IMR-90 (cell line): ENCODE measurements around the gene PPM1K. TPM values are rescaled to one million over a fixed set of nuclear protein-coding genes. Genes with fewer than 3 reads are reported as not detected.

Source experiments
- ATAC-seq: fragments of 200-7000 bp; cut with Tn5 transposase; 2 replicates; pipeline ENCODE4 v1.9.1; 2020; ENCODE audit warnings: low read depth, mild to moderate bottlenecking, moderate library complexity
- BruUV-seq: library from RNA; stranded (reverse); fragments of 400-500 nt; replicated peaks from 2 replicates; lab custom pipeline; 2021; lab: Mats Ljungman, UMichigan
- CTCF ChIA-PET: fragments of 300-600 bp; formaldehyde crosslinking; extraction: SDS; loops from one replicate; lab custom pipeline; 2021; ENCODE audit warnings: antibody characterized with exemption; lab: Yijun Ruan, JAX
- POLR2A ChIA-PET: fragments of 300-600 bp; sonication (Branson Sonifier 250); formaldehyde crosslinking; loops from one replicate; lab custom pipeline; 2022; ENCODE audit warnings: antibody characterized with exemption; ENCODE audit not compliant: unreplicated experiment; lab: Charles Lee
- DNase-seq: peaks from one replicate; pipeline ENCODE4 v3.0.0; 2013
- H2AFZ ChIP-seq: replicated peaks from 2 replicates; pipeline ENCODE3; 2013; ENCODE audit warnings: low read length, mild to moderate bottlenecking; ENCODE audit not compliant: poor library complexity
- H2AK5ac ChIP-seq: 2 replicates; pipeline ENCODE4 v1.6.1; 2013; ENCODE audit warnings: low read depth, low read length, inconsistent platforms
- H2AK9ac ChIP-seq: replicated peaks from 2 replicates; pipeline ENCODE3; 2013; ENCODE audit warnings: mild to moderate bottlenecking, low read depth, low read length, moderate library complexity; ENCODE audit not compliant: poor library complexity
- H2BK120ac ChIP-seq: 2 replicates; pipeline ENCODE4 v1.6.1; 2013; ENCODE audit warnings: low read depth, low read length, inconsistent platforms
- H2BK15ac ChIP-seq: 3 replicates; pipeline ENCODE4 v1.6.1; 2013; ENCODE audit warnings: low read depth, low read length, inconsistent platforms
- H2BK20ac ChIP-seq: 2 replicates; pipeline ENCODE4 v1.6.1; 2013; ENCODE audit warnings: low read depth, mild to moderate bottlenecking, inconsistent platforms, low read length, moderate library complexity
- H2BK5ac ChIP-seq: 2 replicates; pipeline ENCODE4 v1.6.1; 2013; ENCODE audit warnings: mild to moderate bottlenecking, low read depth, low read length, inconsistent platforms; ENCODE audit not compliant: poor library complexity, severe bottlenecking
- H3K14ac ChIP-seq: replicated peaks from 2 replicates; pipeline ENCODE4 v1.6.1; 2013; ENCODE audit warnings: low read depth, low read length, inconsistent platforms
- H3K18ac ChIP-seq: 2 replicates; pipeline ENCODE4 v1.6.1; 2013; ENCODE audit warnings: low read depth, low read length, control low read depth
- H3K23ac ChIP-seq: 2 replicates; pipeline ENCODE4 v1.6.1; 2013; ENCODE audit warnings: low read depth, low read length, inconsistent platforms
- H3K27ac ChIP-seq: 2 replicates; pipeline ENCODE4 v1.5.1; 2013; ENCODE audit warnings: mild to moderate bottlenecking, control low read depth, low read length; ENCODE audit not compliant: insufficient read depth
- H3K27me3 ChIP-seq: 2 replicates; pipeline ENCODE4 v1.6.1; 2013; ENCODE audit warnings: low read length; ENCODE audit not compliant: control insufficient read depth, insufficient read depth
- H3K36me3 ChIP-seq: 2 replicates; pipeline ENCODE4 v1.6.1; 2013; ENCODE audit warnings: low read length, mixed read lengths; ENCODE audit not compliant: control insufficient read depth, insufficient read depth
- H3K4ac ChIP-seq: 2 replicates; pipeline ENCODE4 v1.6.1; 2013; ENCODE audit warnings: low read depth, low read length, inconsistent platforms
- H3K4me1 ChIP-seq: 2 replicates; pipeline ENCODE4 v1.6.1; 2013; ENCODE audit warnings: low read length, mixed read lengths; ENCODE audit not compliant: control insufficient read depth, insufficient read depth
- H3K4me2 ChIP-seq: 2 replicates; pipeline ENCODE4 v1.6.1; 2013; ENCODE audit warnings: low read depth, mild to moderate bottlenecking, control low read depth, low read length, moderate library complexity
- H3K4me3 ChIP-seq: 2 replicates; pipeline ENCODE4 v1.5.1; 2013; ENCODE audit warnings: low read depth, mild to moderate bottlenecking, control low read depth, low read length, moderate library complexity; ENCODE audit not compliant: insufficient read depth
- H3K56ac ChIP-seq: 2 replicates; pipeline ENCODE4 v1.6.1; 2013; ENCODE audit warnings: low read length, inconsistent platforms; ENCODE audit not compliant: insufficient read depth; ENCODE audit errors: extremely low read depth
- H3K79me1 ChIP-seq, 2 experiments: 2 replicates each; pipeline ENCODE4 v1.6.1; 2013; ENCODE audit warnings: low read length in 2 of 2, inconsistent platforms in 1 of 2, low read depth in 1 of 2
- H3K9ac ChIP-seq: 2 replicates; pipeline ENCODE4 v1.6.1; 2013; ENCODE audit warnings: low read depth, low read length, control low read depth
- H3K9me1 ChIP-seq: 2 replicates; pipeline ENCODE4 v1.6.1; 2013; ENCODE audit warnings: low read length, inconsistent platforms; ENCODE audit not compliant: insufficient read depth
- H3K9me3 ChIP-seq: 2 replicates; pipeline ENCODE4 v1.6.1; 2013; ENCODE audit warnings: low read length; ENCODE audit not compliant: control insufficient read depth, insufficient read depth
- H4K20me1 ChIP-seq: 2 replicates; pipeline ENCODE4 v1.6.1; 2013; ENCODE audit warnings: low read length, inconsistent platforms; ENCODE audit not compliant: insufficient read depth
- H4K5ac ChIP-seq: 2 replicates; pipeline ENCODE4 v1.6.1; 2013; ENCODE audit warnings: mild to moderate bottlenecking, low read depth, low read length, control low read depth
- H4K8ac ChIP-seq, 2 experiments: 2 replicates each; pipeline ENCODE4 v1.6.1; 2013; ENCODE audit warnings: low read depth in 2 of 2, low read length in 2 of 2, control low read depth in 1 of 2, inconsistent platforms in 1 of 2
- H4K91ac ChIP-seq: 2 replicates; pipeline ENCODE4 v1.6.1; 2013; ENCODE audit warnings: low read depth, low read length, inconsistent platforms; ENCODE audit not compliant: insufficient read depth
- CEBPB ChIP-seq: IDR thresholded peaks from 2 replicates; pipeline ENCODE4 v1.6.1; 2012; ENCODE audit warnings: low read depth, low read length, improper control_type of control experiment
- CTCF ChIP-seq: conservative IDR thresholded peaks from 2 replicates; pipeline ENCODE4 v1.5.1; 2012; ENCODE audit warnings: mild to moderate bottlenecking, low read depth, low read length, improper control_type of control experiment
- ELK1 ChIP-seq: fragments of 150-350 bp; IDR thresholded peaks from 2 replicates; pipeline ENCODE4 v1.6.1; 2016; ENCODE audit warnings: low read depth, mild to moderate bottlenecking, low read length, moderate library complexity, borderline replicate concordance
- FOS ChIP-seq: fragments of 150-350 bp; IDR thresholded peaks from 2 replicates; pipeline ENCODE4 v1.6.1; 2016; ENCODE audit warnings: low read depth, low read length
- MAZ ChIP-seq: IDR thresholded peaks from 2 replicates; pipeline ENCODE4 v1.6.1; 2012; ENCODE audit warnings: low read depth, mild to moderate bottlenecking, low read length, improper control_type of control experiment, moderate library complexity, borderline replicate concordance
- POLR2A ChIP-seq: IDR thresholded peaks from 2 replicates; pipeline ENCODE4 v1.6.1; 2012; ENCODE audit warnings: mild to moderate bottlenecking, low read depth, low read length
- RAD21 ChIP-seq: IDR thresholded peaks from 2 replicates; pipeline ENCODE4 v1.6.1; 2012; ENCODE audit warnings: low read length, improper control_type of control experiment
- RCOR1 ChIP-seq: IDR thresholded peaks from 2 replicates; pipeline ENCODE4 v1.6.1; 2012; ENCODE audit warnings: mild to moderate bottlenecking, low read length, improper control_type of control experiment; ENCODE audit not compliant: insufficient replicate concordance
- RFX5 ChIP-seq: IDR thresholded peaks from 2 replicates; pipeline ENCODE4 v1.8.0; 2012; ENCODE audit warnings: low read depth, mild to moderate bottlenecking, low read length, moderate library complexity
- SMC3 ChIP-seq: fragments of 150-350 bp; IDR thresholded peaks from 2 replicates; pipeline ENCODE4 v1.6.1; 2016; ENCODE audit warnings: low read depth, mild to moderate bottlenecking, antibody characterized with exemption, low read length, moderate library complexity
- USF2 ChIP-seq: fragments of 150-350 bp; IDR thresholded peaks from 2 replicates; pipeline ENCODE4 v1.6.1; 2017; ENCODE audit warnings: mild to moderate bottlenecking, antibody characterized with exemption, low read length, low read depth
- WGBS, 2 experiments: methylation state at CpG; one replicate each; pipeline versions ENCODE4 v1.1.5 to v1.1.7; 2013; ENCODE audit warnings: missing lambda C conversion rate in 2 of 2; ENCODE audit not compliant: insufficient read length in 1 of 2; ENCODE audit errors: extremely low coverage in 2 of 2; 5-methylcytosine and 5-hydroxymethylcytosine counted together
- dilution Hi-C: fragments of 300-500 bp; cut with HindIII; formaldehyde crosslinking; loops from one replicate; pipeline ENCODE4 v1.14.3; 2018; ENCODE audit warnings: low sequenced_read_pairs; ENCODE audit not compliant: unreplicated experiment
- in situ Hi-C: fragments of 300-500 bp; cut with MboI; formaldehyde crosslinking; loops from 3 replicates; pipeline ENCODE4 v1.14.3; 2019; ENCODE audit warnings: low sequenced_read_pairs, inconsistent platforms, mixed read lengths
- intact Hi-C: fragments of 100-400 bp; cut with micrococcal nuclease; formaldehyde crosslinking; loops from 2 replicates; pipeline ENCODE4 v1.10.0; 2022
- polyA plus RNA-seq, 3 experiments: library from polyadenylated mRNA; depleted of rRNA; stranded (reverse); fragments of >200 nt; gene quantifications; 2 replicates each; pipeline ENCODE4 v1.2.3, GENCODE V29; 2012; ENCODE audit warnings: low replicate concordance in 1 of 3
- total RNA-seq: library from RNA; depleted of rRNA; stranded (reverse); fragments of >200 nt; gene quantifications from 2 replicates; pipeline ENCODE4 v1.2.3, GENCODE V29; 2012

Gene PPM1K
- total and polyA plus RNA-seq, 2 of the 4 experiments (the other 2 are of a cell fraction): 6.1 to 11.5 TPM

GRCh38 chr4:88211473-88212252 is 72.7 kb downstream of the PPM1K start:
- ATAC-seq (peak; percentile 70), DNase-seq (peak; percentile 46)
- in situ Hi-C loops (loop anchor here (5.0 to 10.0 kb wide), 3 partner anchors 179 to 527 kb away; no protein-coding TSS in a partner anchor), intact Hi-C loops (loop anchor here (1.0 to 5.0 kb wide), 6 partner anchors 156 to 669 kb away; no protein-coding TSS in a partner anchor), dilution Hi-C loops (no loop called here)
- no peak overlapping the region for H3K14ac ChIP-seq
- no peaks in the 10 kb centered on the region for H3K36me3 ChIP-seq
- no peaks in the 10 kb centered on the region for H3K79me1 ChIP-seq
- H3K4ac ChIP-seq: no peak overlapping the region
- H3K27me3 ChIP-seq: peaks cover 11% of the 10 kb centered on the region
- no peak overlapping the region for H3K9ac ChIP-seq
- H3K23ac ChIP-seq: no peak overlapping the region
- H3K9me1 ChIP-seq: no peaks in the 10 kb centered on the region
- H4K91ac ChIP-seq: no peak overlapping the region
- ChIA-PET POLR2A (no interaction called here), CTCF (interaction anchor here (0.6 to 3.6 kb wide), 18 partner anchors 8 to 364 kb away, joined by 3 to 24 read pairs (median 4); partner anchors contain the start of gene HERC5)
- H3K4me3 ChIP-seq: no peak overlapping the region
- no peaks in the 10 kb centered on the region for H4K20me1 ChIP-seq
- H3K56ac ChIP-seq: no peak overlapping the region
- no peak overlapping the region for H2AK9ac ChIP-seq
- H3K4me2 ChIP-seq: no peak overlapping the region
- H2AFZ ChIP-seq: no peak overlapping the region
- H2BK5ac ChIP-seq: no peak overlapping the region
- no peak overlapping the region for H3K18ac ChIP-seq
- H2BK20ac ChIP-seq: no peak overlapping the region
- BruUV-seq: no TSS peak
- H3K27ac ChIP-seq: no peak overlapping the region
- H2BK15ac ChIP-seq: no peak overlapping the region
- no peak overlapping the region for H4K8ac ChIP-seq
- TF ChIP-seq USF2: no peak
- TF ChIP-seq MAZ: no peak
- TF ChIP-seq FOS: no peak
- TF ChIP-seq RCOR1: no peak
- TF ChIP-seq SMC3: peak; percentile 93
- TF ChIP-seq POLR2A: peak; percentile 44; the same call in 1 of the 2 replicates
- TF ChIP-seq CEBPB: no peak
- peak; percentile 88 for TF ChIP-seq CTCF
- no peak for TF ChIP-seq ELK1
- no peak for TF ChIP-seq RFX5
- peak; percentile 96 for TF ChIP-seq RAD21
- no peak overlapping the region for H2AK5ac ChIP-seq
- H4K5ac ChIP-seq: no peak overlapping the region
- no peaks in the 10 kb centered on the region for H3K4me1 ChIP-seq
- WGBS, 2 experiments: no CpG with 5 or more reads among the region's 18 CpGs
- no peaks in the 10 kb centered on the region for H3K9me3 ChIP-seq
- no peak overlapping the region for H2BK120ac ChIP-seq
